ENCODE data around the gene SNPH. TPM values are rescaled to one million over a fixed set of nuclear protein-coding genes. Genes with fewer than 3 reads are reported as not detected.

The SNPH gene
- total RNA-seq, 1 donor from 2014 or later, result 0.43 TPM

GRCh38 chr20:1300083-1300840 is 34.2 kb downstream of the SNPH start:
- H3K4me1 Mint-ChIP-seq, result peaks cover 6% of the 10 kb centered on the region
- no peak overlapping the region for H3K4me3 Mint-ChIP-seq
- Histone ChIP-seq H3K36me3 (no peaks in the 10 kb centered on the region), H3K4me3 (no peak overlapping the region), H3F3A (ENCODE audit: low read depth) (no peaks in the 10 kb centered on the region), H3K4me1 (peaks cover 8% of the 10 kb centered on the region), H2AFZ (replicated peaks) (no peak overlapping the region), H3K27me3 (no peaks in the 10 kb centered on the region), H3K4me2 (no peak overlapping the region), H4K20me1 (ENCODE audit: low read depth) (no peaks in the 10 kb centered on the region), H3K27ac (no peak overlapping the region), H3K9me3 (ENCODE audit: low read depth) (no peaks in the 10 kb centered on the region), H3K79me2 (ENCODE audit: low read depth) (no peaks in the 10 kb centered on the region), H3K9ac (no peak overlapping the region)
- H3K27me3 Mint-ChIP-seq (ENCODE audit: insufficient read depth, low read depth), result no peaks in the 10 kb centered on the region
- H3K9me3 Mint-ChIP-seq, result no peaks in the 10 kb centered on the region
- no peaks in the 10 kb centered on the region for H3K36me3 Mint-ChIP-seq
- no peak for DNase-seq (ENCODE audit: low spot score)
- H3K27ac Mint-ChIP-seq, result no peak overlapping the region
- no peak for TF ChIP-seq EZH2 (IDR thresholded peaks at IDR 0.05)
- no peak for TF ChIP-seq EZH2phosphoT487 (IDR thresholded peaks at IDR 0.05)
- no peak for TF ChIP-seq CTCF (IDR thresholded peaks at IDR 0.05)

DNA sequence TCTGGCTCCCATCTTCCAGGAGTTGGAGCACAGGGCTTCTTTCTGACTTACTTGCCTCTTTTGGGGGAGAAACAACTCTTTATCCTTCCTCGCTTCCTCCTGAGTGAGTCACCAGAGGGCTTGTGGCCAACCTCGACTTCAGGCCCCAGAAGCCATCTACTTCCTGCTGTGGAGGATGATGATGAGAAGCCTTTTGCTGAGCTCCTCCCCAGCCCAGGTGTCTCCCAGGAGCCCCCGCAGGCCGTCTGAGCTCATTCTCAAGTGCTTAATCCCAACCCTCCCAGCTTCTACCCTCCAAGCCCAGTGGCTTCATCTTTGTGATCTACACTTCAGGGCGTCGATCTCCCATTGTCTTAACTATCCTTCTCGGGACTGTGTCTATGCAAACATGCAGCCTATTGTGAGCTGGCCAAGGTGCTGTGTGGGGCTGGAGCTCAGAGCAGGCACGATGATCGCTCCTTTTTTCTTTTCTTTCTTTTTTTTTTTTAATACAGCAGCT is 35.0 kb downstream of the SNPH start:
- H3F3A ChIP-seq (ENCODE audit: low read depth), result no peaks in the 10 kb centered on the region
- Mint-ChIP-seq H3K9me3 (no peaks in the 10 kb centered on the region), H3K27me3 (ENCODE audit: insufficient read depth, low read depth) (no peaks in the 10 kb centered on the region), H3K27ac (peak overlapping the region; percentile 3), H3K36me3 (no peaks in the 10 kb centered on the region), H3K4me1 (peaks cover 6% of the 10 kb centered on the region), H3K4me3 (no peak overlapping the region)
- H3K4me3 ChIP-seq, result no peak overlapping the region
- peak overlapping the region; percentile 40 for H2AFZ ChIP-seq (replicated peaks)
- H3K79me2 ChIP-seq (ENCODE audit: low read depth), result no peaks in the 10 kb centered on the region
- H3K9ac ChIP-seq, result no peak overlapping the region
- no peaks in the 10 kb centered on the region for H4K20me1 ChIP-seq (ENCODE audit: low read depth)
- no peaks in the 10 kb centered on the region for H3K36me3 ChIP-seq
- H3K27me3 ChIP-seq, result no peaks in the 10 kb centered on the region
- H3K4me2 ChIP-seq, result peak overlapping the region; percentile 62
- peak; percentile 43 for DNase-seq (ENCODE audit: low spot score)
- no peak overlapping the region for H3K27ac ChIP-seq
- TF ChIP-seq EZH2phosphoT487 (IDR thresholded peaks at IDR 0.05), result no peak
- TF ChIP-seq EZH2 (IDR thresholded peaks at IDR 0.05), result no peak
- TF ChIP-seq CTCF (IDR thresholded peaks at IDR 0.05), result no peak
- peaks cover 8% of the 10 kb centered on the region for H3K4me1 ChIP-seq
- no peaks in the 10 kb centered on the region for H3K9me3 ChIP-seq (ENCODE audit: low read depth)

GRCh38 chr20:1302685-1303541 is 36.8 kb downstream of the SNPH start:
- no peak overlapping the region for H3K9ac ChIP-seq
- no peak overlapping the region for H3K4me3 ChIP-seq
- H3F3A ChIP-seq (ENCODE audit: low read depth), result no peaks in the 10 kb centered on the region
- H3K4me2 ChIP-seq, result no peak overlapping the region
- Mint-ChIP-seq H3K9me3 (no peaks in the 10 kb centered on the region), H3K27me3 (ENCODE audit: insufficient read depth, low read depth) (no peaks in the 10 kb centered on the region), H3K4me1 (peaks cover 8% of the 10 kb centered on the region), H3K4me3 (no peak overlapping the region), H3K27ac (no peak overlapping the region), H3K36me3 (no peaks in the 10 kb centered on the region)
- no peaks in the 10 kb centered on the region for H4K20me1 ChIP-seq (ENCODE audit: low read depth)
- TF ChIP-seq CTCF (IDR thresholded peaks at IDR 0.05) (no peak), EZH2 (IDR thresholded peaks at IDR 0.05) (no peak), EZH2phosphoT487 (IDR thresholded peaks at IDR 0.05) (no peak)
- H3K27me3 ChIP-seq, result no peaks in the 10 kb centered on the region
- peaks cover 8% of the 10 kb centered on the region for H3K4me1 ChIP-seq
- no peaks in the 10 kb centered on the region for H3K79me2 ChIP-seq (ENCODE audit: low read depth)
- H3K27ac ChIP-seq, result no peak overlapping the region
- H3K9me3 ChIP-seq (ENCODE audit: low read depth), result no peaks in the 10 kb centered on the region
- DNase-seq (ENCODE audit: low spot score), result no peak
- H2AFZ ChIP-seq (replicated peaks), result no peak overlapping the region
- no peaks in the 10 kb centered on the region for H3K36me3 ChIP-seq

Data from neural progenitor cell (in vitro differentiated cells).